ENCODE data around the gene LPO.

Gene LPO

DNA sequence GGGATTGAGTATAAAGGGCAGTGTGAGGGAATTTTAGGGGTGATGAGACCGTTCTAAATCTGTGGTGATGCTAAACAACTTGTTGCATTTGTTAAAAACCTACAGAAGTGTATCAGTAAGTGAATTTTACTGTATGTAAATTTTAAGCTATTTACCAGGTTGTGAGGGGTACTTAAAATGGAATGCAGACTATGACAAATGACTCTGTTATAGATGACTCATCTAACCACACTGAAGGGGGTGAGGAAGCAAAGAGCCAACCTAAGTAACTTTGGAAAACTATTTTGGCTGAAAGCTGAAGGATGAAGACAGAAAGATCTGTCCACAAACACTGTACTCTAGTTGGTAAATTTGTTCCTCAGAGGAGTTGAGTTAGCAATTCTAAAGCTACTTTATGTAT, 14.1 kb upstream of the LPO start:
- Histone ChIP-seq H2AFZ (ENCODE audit: low read depth, low read length, severe bottlenecking) (no peak overlapping the region), H3K79me2 (ENCODE audit: insufficient read depth, low read length) (no peaks in the 10 kb centered on the region), H3K9me3 (ENCODE audit: insufficient read depth, low read length) (no peaks in the 10 kb centered on the region), H3K27ac (ENCODE audit: low read depth, low read length) (no peak overlapping the region), H3K4me2 (ENCODE audit: low read depth, low read length, poor library complexity, severe bottlenecking) (no peak overlapping the region), H3K27me3 (ENCODE audit: low read length) (no peaks in the 10 kb centered on the region), H3K9ac (ENCODE audit: low read length) (no peak overlapping the region), H3K36me3 (ENCODE audit: low read length) (no peaks in the 10 kb centered on the region), H3K4me3 (ENCODE audit: insufficient read depth, low read length, poor library complexity, severe bottlenecking) (no peak overlapping the region), H4K20me1 (ENCODE audit: low read depth, low read length) (no peaks in the 10 kb centered on the region), H3F3A (ENCODE audit: insufficient read depth) (no peaks in the 10 kb centered on the region), H3K9me2 (replicated peaks; ENCODE audit: insufficient read depth, low read length) (no peaks in the 10 kb centered on the region)
- TF ChIP-seq, protein P1, sequence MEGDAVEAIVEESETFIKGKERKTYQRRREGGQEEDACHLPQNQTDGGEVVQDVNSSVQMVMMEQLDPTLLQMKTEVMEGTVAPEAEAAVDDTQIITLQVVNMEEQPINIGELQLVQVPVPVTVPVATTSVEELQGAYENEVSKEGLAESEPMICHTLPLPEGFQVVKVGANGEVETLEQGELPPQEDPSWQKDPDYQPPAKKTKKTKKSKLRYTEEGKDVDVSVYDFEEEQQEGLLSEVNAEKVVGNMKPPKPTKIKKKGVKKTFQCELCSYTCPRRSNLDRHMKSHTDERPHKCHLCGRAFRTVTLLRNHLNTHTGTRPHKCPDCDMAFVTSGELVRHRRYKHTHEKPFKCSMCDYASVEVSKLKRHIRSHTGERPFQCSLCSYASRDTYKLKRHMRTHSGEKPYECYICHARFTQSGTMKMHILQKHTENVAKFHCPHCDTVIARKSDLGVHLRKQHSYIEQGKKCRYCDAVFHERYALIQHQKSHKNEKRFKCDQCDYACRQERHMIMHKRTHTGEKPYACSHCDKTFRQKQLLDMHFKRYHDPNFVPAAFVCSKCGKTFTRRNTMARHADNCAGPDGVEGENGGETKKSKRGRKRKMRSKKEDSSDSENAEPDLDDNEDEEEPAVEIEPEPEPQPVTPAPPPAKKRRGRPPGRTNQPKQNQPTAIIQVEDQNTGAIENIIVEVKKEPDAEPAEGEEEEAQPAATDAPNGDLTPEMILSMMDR (IDR thresholded peaks at IDR 0.05; ENCODE audit: insufficient read depth, low read length, poor library complexity, severe bottlenecking) = no peak
- no peak for TF ChIP-seq EZH2phosphoT487 (conservative IDR thresholded peaks at IDR 0.05; ENCODE audit: low read length)

DNA sequence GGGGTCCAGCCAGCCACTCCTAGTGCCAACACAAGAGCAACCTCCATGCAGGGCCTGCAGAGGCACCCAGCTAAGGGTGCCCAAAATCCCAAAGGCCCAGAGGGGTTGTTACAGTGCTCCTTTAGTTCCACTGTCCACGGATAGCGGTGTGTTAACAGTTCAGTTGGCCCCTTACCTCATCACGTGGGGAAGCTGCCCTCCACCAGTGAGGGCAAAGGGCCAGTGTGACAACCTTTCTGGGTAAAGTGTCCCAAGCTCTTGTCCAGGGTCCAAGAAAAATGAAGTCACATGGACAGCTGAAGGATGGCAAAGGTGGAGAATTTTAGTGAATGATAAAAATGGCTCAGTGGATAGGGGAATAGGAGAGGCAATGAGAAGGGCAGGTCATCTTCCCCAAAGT, 10.7 kb upstream of the LPO start:
- Histone ChIP-seq H3K27me3 (ENCODE audit: low read length) (no peaks in the 10 kb centered on the region), H3K9ac (ENCODE audit: low read length) (no peak overlapping the region)

DNA sequence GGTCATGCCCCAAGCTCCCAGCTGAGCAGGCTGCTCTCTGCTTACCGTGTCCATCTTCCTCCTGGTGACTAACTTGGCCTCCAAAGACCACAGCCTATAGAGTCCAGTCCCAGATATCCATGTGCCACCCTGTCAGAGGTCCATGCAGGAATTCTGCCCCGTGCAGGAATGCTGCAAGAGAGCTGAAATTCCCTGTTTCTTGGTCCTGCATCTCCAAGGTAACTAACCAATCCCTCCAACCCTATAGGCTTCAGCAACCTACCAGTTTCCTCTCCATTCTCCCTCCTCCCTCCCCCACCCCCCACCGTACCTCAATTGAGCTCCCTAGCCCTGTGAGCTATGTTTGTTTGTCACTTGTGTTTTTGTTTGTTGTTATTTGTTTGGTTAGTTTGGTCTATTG, 9.7 kb upstream of the LPO start:
- TF ChIP-seq EZH2phosphoT487 (conservative IDR thresholded peaks at IDR 0.05; ENCODE audit: low read length) = no peak
- TF ChIP-seq, protein P1 (IDR thresholded peaks at IDR 0.05; ENCODE audit: insufficient read depth, low read length, poor library complexity, severe bottlenecking) = no peak
- Histone ChIP-seq H3K27me3 (ENCODE audit: low read length) (no peaks in the 10 kb centered on the region), H4K20me1 (ENCODE audit: low read depth, low read length) (no peaks in the 10 kb centered on the region), H3K4me2 (ENCODE audit: low read depth, low read length, poor library complexity, severe bottlenecking) (no peak overlapping the region), H3K9ac (ENCODE audit: low read length) (no peak overlapping the region), H3K79me2 (ENCODE audit: insufficient read depth, low read length) (no peaks in the 10 kb centered on the region), H3K36me3 (ENCODE audit: low read length) (no peaks in the 10 kb centered on the region), H3F3A (ENCODE audit: insufficient read depth) (no peaks in the 10 kb centered on the region), H3K9me2 (replicated peaks; ENCODE audit: insufficient read depth, low read length) (no peaks in the 10 kb centered on the region), H2AFZ (ENCODE audit: low read depth, low read length, severe bottlenecking) (no peak overlapping the region), H3K4me3 (ENCODE audit: insufficient read depth, low read length, poor library complexity, severe bottlenecking) (no peak overlapping the region), H3K27ac (ENCODE audit: low read depth, low read length) (no peak overlapping the region), H3K9me3 (ENCODE audit: insufficient read depth, low read length) (no peaks in the 10 kb centered on the region)

More for the DNA sequence above, 10.7 kb upstream of the LPO start:
- Histone ChIP-seq H3K9me2 (replicated peaks; ENCODE audit: insufficient read depth, low read length) (no peaks in the 10 kb centered on the region), H3K27ac (ENCODE audit: low read depth, low read length) (no peak overlapping the region), H3K4me2 (ENCODE audit: low read depth, low read length, poor library complexity, severe bottlenecking) (no peak overlapping the region), H3F3A (ENCODE audit: insufficient read depth) (no peaks in the 10 kb centered on the region), H2AFZ (ENCODE audit: low read depth, low read length, severe bottlenecking) (no peak overlapping the region), H4K20me1 (ENCODE audit: low read depth, low read length) (no peaks in the 10 kb centered on the region), H3K9me3 (ENCODE audit: insufficient read depth, low read length) (no peaks in the 10 kb centered on the region), H3K4me3 (ENCODE audit: insufficient read depth, low read length, poor library complexity, severe bottlenecking) (no peak overlapping the region), H3K36me3 (ENCODE audit: low read length) (no peaks in the 10 kb centered on the region), H3K79me2 (ENCODE audit: insufficient read depth, low read length) (no peaks in the 10 kb centered on the region)
- no peak for TF ChIP-seq EZH2phosphoT487 (conservative IDR thresholded peaks at IDR 0.05; ENCODE audit: low read length)
- TF ChIP-seq, protein P1 (IDR thresholded peaks at IDR 0.05; ENCODE audit: insufficient read depth, low read length, poor library complexity, severe bottlenecking) = no peak

All from SU-DHL-6 (cell line).